Measurements from ENCODE around the gene ERBB2. TPM values are rescaled to one million over a fixed set of nuclear protein-coding genes. Genes with fewer than 3 reads are reported as not detected.
"Not testable (repeated sequence)": the region's sequence is repeated elsewhere in the genome, so short reads cannot be mapped to it uniquely, and the experiment has no call there.

Gene ERBB2
- polyA plus RNA-seq, 4 donors: 173 to 226 (median 187) TPM

DNA sequence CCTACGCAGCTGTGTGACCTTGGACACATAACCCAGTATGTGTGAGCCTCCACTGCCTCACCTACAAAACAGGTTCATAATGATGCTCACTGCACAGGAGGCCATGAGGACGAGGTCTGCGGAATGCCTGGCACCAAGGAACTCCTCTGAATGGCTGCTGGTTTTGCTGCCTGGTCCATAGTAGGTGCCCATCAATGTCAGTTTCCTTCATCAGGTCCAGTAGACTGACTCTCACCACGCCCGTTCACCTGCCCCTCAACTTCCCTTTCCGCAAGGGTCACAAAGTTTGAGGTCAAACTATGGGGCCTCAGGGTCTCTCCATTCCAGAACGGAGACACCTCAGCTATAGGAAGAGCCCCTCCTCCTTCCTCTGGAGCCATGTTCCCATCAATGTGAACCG lies 22.8 kb upstream of the ERBB2 start:
- no peak for DNase-seq (ENCODE audit: low read depth in 4 of 4, low spot score in 2 of 4)

GRCh38 chr17:39677542-39678339 lies 22.1 kb upstream of the ERBB2 start:
- DNase-seq (ENCODE audit: low read depth in 4 of 4, low spot score in 2 of 4): no peak

- no peak for DNase-seq (ENCODE audit: low read depth in 4 of 4, low spot score in 2 of 4)
Measured at GRCh38 chr17:39678340-39679116, 21.3 kb upstream of the ERBB2 start.

DNA sequence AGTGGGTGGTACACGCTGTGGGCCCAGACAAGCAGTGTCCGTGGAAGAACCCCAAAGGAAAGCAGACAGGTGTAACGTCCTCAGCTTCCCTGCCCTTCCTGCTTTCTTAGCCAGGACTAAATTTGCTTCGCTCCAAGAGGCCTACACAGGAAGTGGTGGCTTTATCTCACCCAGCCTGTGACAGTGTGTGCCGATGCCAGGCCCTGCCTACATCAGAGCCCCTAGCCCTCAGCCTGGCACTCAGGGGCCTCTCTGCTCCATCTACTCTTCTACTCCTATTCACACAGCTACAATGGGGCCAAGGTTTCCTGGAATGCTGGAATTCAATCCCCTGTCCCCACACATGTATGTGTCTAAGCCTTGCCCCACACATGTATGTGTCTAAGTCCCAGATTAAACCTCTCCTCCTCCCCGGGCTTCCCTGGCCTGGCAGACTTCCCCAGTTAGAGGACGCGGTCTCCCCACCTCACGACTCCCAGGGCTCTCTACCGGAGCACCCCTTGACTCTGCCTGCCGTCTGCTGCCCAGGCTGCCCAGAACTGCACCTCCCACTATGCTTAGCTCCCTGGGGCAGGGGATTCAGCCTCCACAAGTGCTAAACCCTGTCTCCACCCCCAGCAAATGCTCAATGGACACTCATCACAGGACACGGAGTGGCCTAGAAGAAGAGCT lies 20.2 kb upstream of the ERBB2 start:
- no peak for DNase-seq (ENCODE audit: low read depth in 4 of 4, low spot score in 2 of 4)

DNA sequence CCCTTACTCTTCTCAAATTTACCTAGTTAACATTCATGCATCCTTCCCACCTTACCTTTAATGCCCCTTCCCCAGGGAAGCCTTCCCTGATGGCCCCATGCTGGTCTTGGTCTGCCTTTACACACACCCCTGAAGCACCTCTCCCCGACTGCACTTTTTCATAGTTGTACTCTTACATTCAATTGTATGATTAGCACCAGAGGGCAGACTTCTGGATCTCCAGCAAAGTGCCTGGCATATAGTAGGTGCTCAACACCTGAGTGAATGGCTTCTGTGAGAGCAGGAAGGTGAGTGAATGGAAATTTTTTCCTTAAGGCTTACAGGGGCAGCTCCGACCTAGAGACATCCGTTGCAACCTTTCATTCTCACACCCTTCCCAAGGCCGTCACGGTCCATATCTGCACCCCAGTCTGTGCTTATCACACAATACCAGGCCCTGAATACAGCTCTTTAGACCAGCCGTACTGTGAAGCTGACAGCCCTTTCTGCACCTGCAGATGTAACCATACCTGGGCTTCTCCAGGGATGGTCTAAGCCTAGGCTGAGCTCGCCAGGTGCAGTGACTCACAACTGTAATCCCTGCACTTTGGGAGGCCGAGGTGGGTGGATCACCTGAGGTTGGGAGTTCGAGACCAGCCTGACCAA lies 16.4 kb upstream of the ERBB2 start:
- DNase-seq (ENCODE audit: low read depth in 4 of 4, low spot score in 2 of 4): no peak

DNA sequence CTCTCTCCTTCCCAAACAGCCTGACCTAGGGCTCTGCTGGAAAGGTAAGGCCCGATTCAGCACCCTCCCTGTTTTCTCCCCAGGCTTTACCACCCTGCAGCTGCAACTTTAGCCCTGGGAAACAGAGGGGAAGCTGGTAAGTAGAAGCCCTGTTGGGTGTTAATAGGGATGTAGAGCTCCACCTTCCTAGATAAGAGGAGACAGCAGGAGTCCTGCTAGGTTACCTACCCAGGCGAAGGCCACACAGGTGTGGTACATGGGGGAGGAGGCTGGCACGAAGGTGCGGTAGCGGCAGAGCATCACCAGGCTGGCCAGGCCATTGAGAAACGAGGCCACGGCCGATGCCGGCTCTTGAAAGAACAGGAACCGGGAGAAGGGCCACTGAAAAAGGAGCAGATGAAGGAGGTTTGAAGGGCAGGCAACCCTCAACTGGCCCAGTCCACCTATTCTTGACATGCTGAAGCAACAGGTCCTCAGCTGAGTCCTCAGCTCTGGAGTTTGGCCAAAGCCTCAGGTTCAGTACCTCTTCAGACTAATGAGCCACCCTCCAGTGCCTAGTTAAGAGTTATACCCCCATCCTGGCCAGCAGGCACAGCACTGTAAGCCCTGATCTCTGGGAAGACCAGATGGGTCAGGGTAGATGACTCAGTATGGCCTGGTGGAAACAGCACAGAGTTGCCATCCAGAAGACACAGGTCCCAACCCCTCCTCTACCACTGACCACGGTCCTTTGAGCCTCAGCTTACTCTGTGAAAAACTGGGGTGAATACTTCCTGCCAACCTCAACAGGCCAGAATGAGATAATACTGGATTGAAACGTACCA lies 15.3 kb upstream of the ERBB2 start:
- no peak for DNase-seq (ENCODE audit: low read depth in 4 of 4, low spot score in 2 of 4)

DNA sequence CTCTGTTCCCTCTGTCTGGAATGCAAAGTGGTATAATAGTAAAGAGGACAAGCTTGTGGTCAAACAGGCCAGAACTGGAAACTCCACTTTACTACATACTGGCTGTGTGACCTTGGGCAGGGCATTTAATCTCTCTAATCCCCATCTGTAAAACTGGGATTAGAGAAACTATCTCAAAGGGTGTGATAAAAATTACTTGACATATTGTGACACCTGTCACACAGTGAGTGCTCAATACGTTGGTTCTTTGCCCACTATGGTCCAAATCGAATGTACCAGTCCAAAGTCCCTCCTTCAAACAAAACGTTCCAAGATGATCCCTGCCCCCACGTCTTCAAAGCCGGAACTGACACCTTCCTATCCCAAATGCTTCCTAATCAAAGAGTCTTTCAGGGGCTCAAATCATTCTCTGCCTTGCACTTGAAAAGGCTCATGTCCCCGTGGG lies 12.7 kb upstream of the ERBB2 start:
- DNase-seq (ENCODE audit: low read depth in 4 of 4, low spot score in 2 of 4): no peak

- peak in 2 of 4 donors; percentile 86 to 88 for DNase-seq (ENCODE audit: low read depth in 4 of 4, low spot score in 2 of 4)
Measured at GRCh38 chr17:39687546-39688474, 12.1 kb upstream of the ERBB2 start, which contains the start of gene PGAP3. TSS of gene PGAP3 (minus strand) at chr17:39688057. CDS start at chr17:39688014, 43 bp downstream.

- DNase-seq (ENCODE audit: low read depth in 4 of 4, low spot score in 2 of 4): no peak
Measured at GRCh38 chr17:39688475-39688835, 11.4 kb upstream of the ERBB2 start.

DNA sequence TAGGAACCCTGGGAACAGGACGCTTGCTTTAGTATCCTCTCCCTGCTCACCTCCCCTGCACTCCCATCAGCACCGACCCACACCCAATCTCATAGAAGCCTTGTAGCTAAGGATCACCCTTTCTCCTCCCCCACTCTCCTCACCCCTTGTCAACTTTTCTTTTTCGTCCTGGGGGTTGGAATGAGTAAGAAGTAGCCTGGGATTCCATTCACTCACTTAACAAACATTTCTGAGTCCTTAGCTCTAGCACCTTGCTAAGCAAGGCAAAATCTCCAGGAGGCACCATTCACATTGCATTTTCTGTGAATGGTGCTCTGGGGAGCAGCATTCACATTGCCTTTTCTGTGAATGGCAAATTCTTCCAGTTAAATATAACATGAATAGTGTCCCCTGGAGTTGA lies 10.9 kb upstream of the ERBB2 start:
- DNase-seq (ENCODE audit: low read depth in 4 of 4, low spot score in 2 of 4): no peak

GRCh38 chr17:39694593-39694992 lies 5.3 kb upstream of the ERBB2 start:
- DNase-seq (ENCODE audit: low read depth in 4 of 4, low spot score in 2 of 4): no peak

GRCh38 chr17:39695089-39695474 lies 4.8 kb upstream of the ERBB2 start:
- no peak for DNase-seq (ENCODE audit: low read depth in 4 of 4, low spot score in 2 of 4)

DNA sequence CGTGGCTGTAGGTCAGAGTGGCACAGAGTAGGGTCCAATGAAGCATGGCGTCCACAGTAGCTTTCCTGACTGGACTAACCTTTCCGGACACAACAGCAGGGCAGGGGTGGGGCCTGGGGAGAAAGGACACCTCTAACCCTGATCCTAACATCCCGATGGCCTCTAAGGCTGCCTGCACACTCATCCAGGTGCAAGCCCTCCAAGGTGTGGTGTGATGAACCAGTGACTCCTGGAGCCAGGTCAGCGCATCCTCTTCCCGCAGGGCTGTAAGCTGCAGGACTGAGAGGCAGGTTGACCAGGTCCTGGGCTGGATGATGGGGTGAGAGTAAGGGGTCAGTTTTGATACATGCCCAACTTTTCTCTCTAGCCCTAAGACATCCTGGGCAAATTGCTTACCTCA lies 3.1 kb upstream of the ERBB2 start:
- DNase-seq (ENCODE audit: low read depth in 4 of 4, low spot score in 2 of 4): no peak

DNA sequence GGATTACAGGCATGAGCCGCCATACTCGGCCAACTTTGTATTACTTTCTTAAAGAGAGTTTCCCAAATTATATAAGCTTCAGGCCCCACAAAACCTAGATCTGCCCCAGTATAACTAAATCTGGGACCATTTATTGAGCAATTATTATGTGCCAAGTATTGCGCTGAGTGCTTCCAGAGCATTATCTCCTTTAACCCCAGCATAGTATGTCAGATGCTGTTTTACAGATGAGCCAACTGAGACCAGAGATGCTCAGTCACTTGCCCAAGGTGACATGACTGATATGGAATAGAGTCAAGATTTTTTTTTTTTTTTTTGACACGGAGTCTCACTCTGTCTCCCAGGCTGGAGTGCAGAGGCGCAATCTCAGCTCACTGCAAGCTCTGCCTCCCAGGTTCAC lies 1.9 kb upstream of the ERBB2 start:
- no peak for DNase-seq (ENCODE audit: low read depth in 4 of 4, low spot score in 2 of 4)

DNA sequence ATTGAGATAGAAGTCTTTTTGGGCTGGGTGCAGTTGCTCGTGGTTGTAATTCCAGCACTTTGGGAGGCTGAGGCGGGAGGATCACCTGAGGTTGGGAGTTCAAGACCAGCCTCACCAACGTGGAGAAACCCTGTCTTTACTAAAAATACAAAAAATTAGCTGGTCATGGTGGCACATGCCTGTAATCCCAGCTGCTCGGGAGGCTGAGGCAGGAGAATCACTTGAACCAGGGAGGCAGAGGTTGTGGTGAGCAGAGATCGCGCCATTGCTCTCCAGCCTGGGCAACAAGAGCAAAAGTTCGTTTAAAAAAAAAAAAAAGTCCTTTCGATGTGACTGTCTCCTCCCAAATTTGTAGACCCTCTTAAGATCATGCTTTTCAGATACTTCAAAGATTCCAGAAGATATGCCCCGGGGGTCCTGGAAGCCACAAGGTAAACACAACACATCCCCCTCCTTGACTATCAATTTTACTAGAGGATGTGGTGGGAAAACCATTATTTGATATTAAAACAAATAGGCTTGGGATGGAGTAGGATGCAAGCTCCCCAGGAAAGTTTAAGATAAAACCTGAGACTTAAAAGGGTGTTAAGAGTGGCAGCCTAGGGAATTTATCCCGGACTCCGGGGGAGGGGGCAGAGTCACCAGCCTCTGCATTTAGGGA lies 577 bp upstream of the ERBB2 start:
- DNase-seq (ENCODE audit: low read depth in 4 of 4, low spot score in 2 of 4): not testable (repeated sequence)

GRCh38 chr17:39700148-39700987 lies 504 bp downstream of the ERBB2 start:
- DNase-seq (ENCODE audit: low read depth in 4 of 4, low spot score in 2 of 4): no peak

DNA sequence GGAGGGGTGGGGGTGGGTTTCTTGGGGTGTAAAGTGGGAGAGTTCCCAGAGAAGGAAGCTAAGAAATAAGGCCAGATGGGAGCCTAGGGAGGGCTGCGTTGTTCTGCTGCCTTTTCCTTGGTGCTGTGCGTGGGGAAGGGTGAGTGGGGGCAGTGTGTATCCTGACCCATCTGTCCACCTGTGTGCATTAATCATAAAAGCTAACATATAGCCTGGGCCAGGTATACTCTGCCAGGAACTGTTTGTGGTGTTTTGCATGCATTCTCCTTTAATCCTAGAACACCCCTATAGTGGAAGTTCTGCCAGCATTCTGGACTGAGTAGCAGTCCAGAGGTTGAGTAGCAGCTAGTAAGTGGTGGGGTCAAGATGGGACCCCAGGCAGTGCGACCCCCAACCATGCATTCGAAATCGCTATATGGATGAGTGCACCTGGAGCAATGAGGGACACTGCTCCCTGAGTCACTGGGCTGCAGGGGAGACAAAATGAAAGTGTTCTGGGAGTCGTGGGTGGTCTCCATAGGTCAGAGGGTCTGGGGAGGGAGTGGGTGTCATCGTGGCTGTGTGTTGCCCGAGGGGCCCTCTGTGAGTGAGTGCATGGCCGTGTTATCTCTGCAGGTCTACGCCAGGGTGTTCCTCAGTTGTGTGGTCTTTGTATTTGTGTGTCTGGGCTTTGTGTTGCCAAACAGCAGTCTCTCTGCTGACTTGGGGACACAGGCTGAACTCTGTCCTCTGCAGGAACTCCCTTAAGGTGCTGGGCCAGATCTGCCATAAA lies 1.3 kb downstream of the ERBB2 start:
- no peak for DNase-seq (ENCODE audit: low read depth in 4 of 4, low spot score in 2 of 4)
